Gastroesophageal sphincter (tissue), 4 donors: ENCODE data around the gene CDKN2D. TPM values are rescaled to one million over a fixed set of nuclear protein-coding genes. Genes with fewer than 3 reads are reported as not detected.

Source experiments
- ATAC-seq: fragments of 150-250 bp; one replicate; pipeline ENCODE4 v1.9.1; 2016; ENCODE audit warnings: mild to moderate bottlenecking, moderate library complexity
- H3K27ac ChIP-seq, 4 donors: fragments of 200-600 bp; sonication (generic) in 3 of 4; 1 replicate in 3 of 4; 2 replicates in 1 of 4; pipeline ENCODE4 v1.5.1; 2016 to 2019
- H3K27me3 ChIP-seq: fragments of 200-600 bp; sonication (generic); one replicate; pipeline ENCODE4 v1.5.1; 2019
- H3K36me3 ChIP-seq, 2 donors: fragments of 200-600 bp; sonication (generic); one replicate each; pipeline ENCODE4 v1.5.1; 2019; ENCODE audit warnings: control low read depth in 1 of 2
- H3K4me1 ChIP-seq, 3 donors: fragments of 200-600 bp; sonication (generic); 1 replicate in 2 of 3; 2 replicates in 1 of 3; pipeline ENCODE4 v1.5.1; 2016 to 2019; ENCODE audit warnings: control low read depth in 2 of 3
- H3K4me3 ChIP-seq, 2 donors: fragments of 200-600 bp; sonication (generic); one replicate each; pipeline ENCODE4 v1.5.1; 2019; ENCODE audit warnings: mild to moderate bottlenecking in 1 of 2, moderate library complexity in 1 of 2
- H3K9me3 ChIP-seq, 3 donors: fragments of 200-600 bp; sonication (generic); one replicate each; pipeline ENCODE4 v1.5.1; 2017 to 2019; ENCODE audit warnings: control low read depth in 2 of 3
- EP300 ChIP-seq: sonication (generic); formaldehyde crosslinking; IDR thresholded peaks from one replicate; pipeline ENCODE4 v1.6.1; 2017; ENCODE audit warnings: antibody characterized with exemption, mild to moderate bottlenecking
- POLR2A ChIP-seq, 2 donors: fragments of 450-650 bp; IDR thresholded peaks; one replicate each; pipeline ENCODE4 v1.6.1; 2017; ENCODE audit warnings: antibody characterized with exemption in 2 of 2, mild to moderate bottlenecking in 2 of 2, moderate library complexity in 1 of 2
- POLR2AphosphoS5 ChIP-seq: sonication (generic); formaldehyde crosslinking; IDR thresholded peaks from one replicate; pipeline ENCODE4 v1.6.1; 2017; ENCODE audit warnings: antibody characterized with exemption
- WGBS, 2 donors: methylation state at CpG; one replicate each; pipeline ENCODE4 v1.1.5; 2018; ENCODE audit warnings: low coverage in 1 of 2; 5-methylcytosine and 5-hydroxymethylcytosine counted together
- total RNA-seq, 4 donors: library from RNA; depleted of rRNA; stranded (reverse); fragments of >200 nt; gene quantifications; one replicate each; pipeline ENCODE4 v1.1.0, GENCODE V29; 2016
- TF ChIP-seq, protein P1 (sequence below), 4 experiments: fragments of 200-600 bp in 2 of 4; fragments of 450-650 bp in 2 of 4; sonication (generic) in 1 of 4; IDR thresholded peaks; one replicate each; pipeline ENCODE4 v1.5.1; 2017 to 2019; ENCODE audit warnings: antibody characterized with exemption in 4 of 4, mild to moderate bottlenecking in 2 of 4, moderate library complexity in 2 of 4

Gene CDKN2D
- total RNA-seq, 4 donors from 2014 or later = 5.4 to 15.9 (median 10.6) TPM

DNA sequence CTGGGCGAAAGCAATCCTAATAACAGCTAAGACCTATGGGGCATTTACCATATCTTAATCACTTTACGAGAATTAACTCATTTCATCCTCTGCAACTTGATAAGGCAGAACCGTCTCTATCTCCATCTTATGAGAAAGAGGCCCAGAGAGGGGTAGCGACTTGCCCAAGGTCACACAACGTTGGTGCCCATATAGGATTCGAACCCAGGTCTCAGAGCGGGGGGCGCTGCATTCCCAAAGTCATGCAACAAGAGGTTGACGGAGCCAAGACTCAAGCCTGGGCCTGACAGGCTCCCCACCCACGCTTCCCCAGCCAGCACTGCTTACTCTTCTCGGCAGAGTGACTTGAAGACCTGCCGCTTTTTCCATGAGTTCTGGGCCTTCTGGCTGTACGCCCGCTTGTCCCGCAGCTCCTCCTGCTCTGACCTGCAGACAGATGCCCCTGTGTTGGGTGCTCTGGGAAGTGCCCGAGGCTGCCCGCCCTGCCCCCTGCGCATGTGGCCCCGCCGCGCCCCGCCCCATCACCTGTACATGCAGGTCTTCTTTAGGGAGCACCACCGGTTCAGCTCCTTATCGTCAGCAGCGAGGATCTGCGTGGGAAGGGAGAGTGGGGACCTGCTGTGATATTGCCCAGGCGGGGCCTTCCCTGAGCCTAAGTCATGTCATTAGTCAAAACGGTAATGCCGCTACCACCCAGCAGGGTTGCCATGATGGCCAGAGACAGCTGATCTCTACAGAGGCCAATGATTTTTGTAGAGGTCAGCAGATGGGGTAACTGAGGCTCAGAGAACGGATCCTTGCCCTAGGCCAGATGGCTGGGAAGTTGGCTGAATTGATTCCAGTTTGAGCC, 13.8 kb downstream of the CDKN2D start:
- WGBS, 2 donors = 72 to 77% methylated on average over 3 to 6 of the region's 30 CpGs
- TF ChIP-seq, protein P1, sequence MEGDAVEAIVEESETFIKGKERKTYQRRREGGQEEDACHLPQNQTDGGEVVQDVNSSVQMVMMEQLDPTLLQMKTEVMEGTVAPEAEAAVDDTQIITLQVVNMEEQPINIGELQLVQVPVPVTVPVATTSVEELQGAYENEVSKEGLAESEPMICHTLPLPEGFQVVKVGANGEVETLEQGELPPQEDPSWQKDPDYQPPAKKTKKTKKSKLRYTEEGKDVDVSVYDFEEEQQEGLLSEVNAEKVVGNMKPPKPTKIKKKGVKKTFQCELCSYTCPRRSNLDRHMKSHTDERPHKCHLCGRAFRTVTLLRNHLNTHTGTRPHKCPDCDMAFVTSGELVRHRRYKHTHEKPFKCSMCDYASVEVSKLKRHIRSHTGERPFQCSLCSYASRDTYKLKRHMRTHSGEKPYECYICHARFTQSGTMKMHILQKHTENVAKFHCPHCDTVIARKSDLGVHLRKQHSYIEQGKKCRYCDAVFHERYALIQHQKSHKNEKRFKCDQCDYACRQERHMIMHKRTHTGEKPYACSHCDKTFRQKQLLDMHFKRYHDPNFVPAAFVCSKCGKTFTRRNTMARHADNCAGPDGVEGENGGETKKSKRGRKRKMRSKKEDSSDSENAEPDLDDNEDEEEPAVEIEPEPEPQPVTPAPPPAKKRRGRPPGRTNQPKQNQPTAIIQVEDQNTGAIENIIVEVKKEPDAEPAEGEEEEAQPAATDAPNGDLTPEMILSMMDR (IDR thresholded peaks at IDR 0.05) = no peak
- no peak for TF ChIP-seq EP300
- no peak for TF ChIP-seq POLR2A (IDR thresholded peaks at IDR 0.05)
- no peak for TF ChIP-seq POLR2AphosphoS5
- Histone ChIP-seq H3K4me1 (no peaks in the 10 kb centered on the region), H3K4me3 (no peak overlapping the region), H3K27me3 (no peaks in the 10 kb centered on the region), H3K36me3 (peaks cover 0 to 100% of the 10 kb centered on the region in 2 donors), H3K27ac (no peak overlapping the region), H3K9me3 (no peaks in the 10 kb centered on the region)
- no peak for ATAC-seq

DNA sequence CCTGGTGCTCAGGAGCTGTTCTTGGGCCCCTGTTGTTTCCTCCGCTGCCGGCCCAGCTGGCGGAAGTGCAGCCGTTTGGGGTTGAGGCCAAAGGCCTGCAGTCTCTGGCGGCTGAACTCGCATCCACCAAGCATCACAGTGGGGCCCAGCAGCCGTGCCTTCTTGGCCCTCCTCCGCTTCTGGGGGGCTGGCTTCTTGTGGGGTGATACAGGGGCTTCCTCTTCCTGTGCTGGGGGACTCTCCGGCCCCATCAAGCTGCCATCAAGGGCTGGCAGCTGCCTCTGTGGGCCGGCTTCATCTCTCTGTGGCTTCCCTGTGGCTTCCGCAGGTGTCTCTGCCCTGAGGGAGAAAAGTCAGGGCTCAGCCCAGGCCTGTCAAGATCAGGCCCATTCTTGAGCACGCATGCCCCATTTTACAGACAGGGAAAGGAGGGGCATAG, 14.8 kb downstream of the CDKN2D start:
- Histone ChIP-seq H3K36me3 (peaks cover 0 to 100% of the 10 kb centered on the region in 2 donors), H3K9me3 (no peaks in the 10 kb centered on the region), H3K4me1 (no peaks in the 10 kb centered on the region), H3K27me3 (no peaks in the 10 kb centered on the region), H3K4me3 (no peak overlapping the region), H3K27ac (peak overlapping the region in 1 of 4 donors; percentile 7)
- TF ChIP-seq, protein P1 (IDR thresholded peaks at IDR 0.05) = no peak
- TF ChIP-seq EP300 (no peak), POLR2AphosphoS5 (no peak), POLR2A (IDR thresholded peaks at IDR 0.05) (no peak)
- 33 to 80% methylated on average over 1 of the region's 12 CpGs for WGBS, 2 donors
- ATAC-seq = no peak

DNA sequence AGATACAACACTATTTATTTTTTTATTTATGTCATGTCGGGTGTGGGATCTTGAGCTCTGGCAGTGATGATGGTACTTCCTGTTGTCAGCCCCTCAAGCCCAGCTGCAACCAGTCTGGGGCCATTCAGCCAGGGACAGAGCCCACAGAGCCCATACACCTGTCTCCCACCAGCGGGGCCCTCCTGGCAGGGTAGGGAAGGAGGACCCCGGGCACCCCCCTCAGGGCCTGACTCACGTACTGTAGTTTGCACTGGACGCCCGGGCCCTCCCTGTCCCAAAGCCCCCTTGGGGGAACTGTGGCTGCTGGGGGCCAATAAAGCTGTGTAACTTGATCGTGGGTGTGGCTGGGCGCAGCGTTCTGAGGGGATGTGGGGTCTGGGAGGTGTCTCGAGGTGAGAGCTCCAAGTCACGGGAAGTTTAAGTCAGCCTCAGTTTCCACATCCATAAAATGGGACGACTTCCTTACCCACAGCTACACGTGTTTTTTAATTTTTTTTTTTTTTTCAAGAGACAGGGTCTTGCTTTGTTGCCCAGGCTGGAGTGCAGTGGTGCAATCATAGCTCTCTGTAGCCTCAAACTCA, 15.6 kb downstream of the CDKN2D start:
- Histone ChIP-seq H3K4me1 (no peaks in the 10 kb centered on the region), H3K27ac (peak overlapping the region in 1 of 4 donors; percentile 10), H3K36me3 (peaks cover 0 to 100% of the 10 kb centered on the region in 2 donors), H3K9me3 (no peaks in the 10 kb centered on the region), H3K4me3 (no peak overlapping the region), H3K27me3 (no peaks in the 10 kb centered on the region)
- TF ChIP-seq POLR2A (IDR thresholded peaks at IDR 0.05) (no peak), POLR2AphosphoS5 (no peak), EP300 (no peak)
- TF ChIP-seq, protein P1 (IDR thresholded peaks at IDR 0.05) = no peak
- 59% methylated on average over 6 of the region's 13 CpGs; no CpG with 5 or more reads in 1 of the 2 donors for WGBS, 2 donors
- no peak for ATAC-seq

DNA sequence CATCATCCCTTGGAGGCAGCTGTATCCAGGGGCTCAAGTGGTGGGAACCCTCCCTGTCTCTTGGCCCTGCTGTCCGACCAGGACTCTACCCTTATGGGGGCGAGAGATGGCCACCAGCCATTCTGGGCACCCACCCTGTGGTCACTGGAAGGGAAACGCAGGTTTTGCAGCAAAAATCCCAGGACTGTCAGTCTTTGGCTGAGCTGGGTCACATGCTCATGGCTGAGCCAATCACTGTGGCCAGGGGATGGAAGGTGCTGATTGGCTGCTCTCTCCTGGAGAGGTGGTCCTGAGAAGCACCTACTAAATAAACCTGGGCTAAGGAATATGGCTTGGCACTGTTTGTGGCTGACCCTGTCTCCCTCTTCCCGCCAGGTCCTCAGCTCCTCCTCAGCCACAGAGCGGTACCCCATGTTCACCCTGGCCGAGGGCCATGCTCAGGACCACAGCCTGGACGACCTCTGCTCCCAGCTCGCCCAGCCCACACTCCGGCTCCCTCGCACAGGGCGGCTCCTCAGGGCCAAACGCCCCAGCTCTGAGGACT, 16.2 kb downstream of the CDKN2D start:
- H3K36me3 ChIP-seq = peaks cover 0 to 100% of the 10 kb centered on the region in 2 donors

More for the DNA sequence above, 16.2 kb downstream of the CDKN2D start:
- H3K4me3 ChIP-seq = no peak overlapping the region
- peak overlapping the region in 1 of 4 donors; percentile 10 for H3K27ac ChIP-seq
- no peaks in the 10 kb centered on the region for H3K27me3 ChIP-seq
- 73% methylated on average over 6 of the region's 12 CpGs; no CpG with 5 or more reads in 1 of the 2 donors for WGBS, 2 donors
- H3K9me3 ChIP-seq = no peaks in the 10 kb centered on the region
- ATAC-seq = no peak
- no peak for TF ChIP-seq POLR2A (IDR thresholded peaks at IDR 0.05)
- TF ChIP-seq, protein P1 (IDR thresholded peaks at IDR 0.05) = no peak
- H3K4me1 ChIP-seq = no peaks in the 10 kb centered on the region
